Kasumi-1 (cell line): ENCODE data around the gene TRAF3IP1.
A peak's percentile ranks its signal among the peaks of the same experiment; 100 is the strongest.

Experiments used
- DNase-seq, 2 experiments: peaks; one replicate each; lab custom pipeline; 2025; lab: John Stamatoyannopoulos, UW

The TRAF3IP1 gene

GRCh38 chr2:238448031-238448955 is 128.0 kb downstream of the TRAF3IP1 start:
- no peak for DNase-seq

GRCh38 chr2:238449241-238449640 is 128.9 kb downstream of the TRAF3IP1 start:
- DNase-seq, result no peak

- peak; percentile 19 to 21 for DNase-seq
These were observed 129.6 kb downstream of the TRAF3IP1 start for GRCh38 chr2:238449909-238450417.

- no peak for DNase-seq
These were observed 130.1 kb downstream of the TRAF3IP1 start for GRCh38 chr2:238450440-238450861.
